HK-2 (cell line): ENCODE data around the gene PDZD7.

ENCODE experiments used
- DNase-seq: peaks from one replicate; pipeline ENCODE4 v3.0.0-alpha.2; 2018; ENCODE audit not compliant: unreplicated experiment

Gene PDZD7

DNA sequence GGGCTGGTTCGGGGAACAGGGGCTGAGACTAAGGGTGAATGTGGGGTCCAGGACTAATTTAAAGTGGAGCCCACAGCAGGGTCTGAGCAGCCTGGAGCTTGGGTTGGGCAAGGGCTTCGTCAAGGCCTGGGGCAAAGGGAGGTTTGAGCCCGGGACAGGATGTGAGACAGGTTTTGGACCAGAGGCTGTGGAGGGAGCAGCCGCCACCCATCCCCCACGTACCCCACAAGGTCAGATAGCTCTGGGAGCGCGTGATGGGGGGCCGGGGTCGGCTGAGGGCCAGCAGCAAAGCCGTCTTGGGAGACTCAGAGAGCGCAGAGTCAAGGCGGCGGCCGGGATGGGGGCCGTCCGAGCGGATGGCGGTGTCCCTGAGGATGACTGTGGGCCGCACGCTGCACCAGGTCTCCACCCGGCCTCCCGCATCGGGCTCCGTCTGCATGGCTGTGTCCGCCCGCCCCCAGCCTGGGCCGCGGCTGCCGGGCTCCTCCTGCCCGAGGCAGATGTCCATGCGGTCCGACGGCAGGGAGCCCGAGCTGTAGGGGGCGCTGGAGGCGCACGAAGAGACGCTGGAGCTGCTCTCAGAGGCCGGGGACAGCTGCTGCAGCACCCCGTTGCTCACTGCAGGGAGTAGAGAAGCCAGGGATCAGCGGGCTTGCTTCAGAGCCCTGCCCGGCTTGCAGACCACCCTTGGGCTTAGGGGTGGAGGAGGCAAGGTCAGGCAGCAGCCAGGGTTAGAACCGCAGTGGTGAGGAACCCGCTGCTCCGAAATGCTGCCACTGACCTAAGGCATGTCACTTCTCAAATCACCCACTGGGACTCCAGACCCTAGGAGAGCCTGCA, 12.1 kb downstream of the PDZD7 start:
- DNase-seq, result peak; percentile 79

- no peak for DNase-seq
These were observed 12.8 kb downstream of the PDZD7 start for GRCh38 chr10:101018118-101018599.

DNA sequence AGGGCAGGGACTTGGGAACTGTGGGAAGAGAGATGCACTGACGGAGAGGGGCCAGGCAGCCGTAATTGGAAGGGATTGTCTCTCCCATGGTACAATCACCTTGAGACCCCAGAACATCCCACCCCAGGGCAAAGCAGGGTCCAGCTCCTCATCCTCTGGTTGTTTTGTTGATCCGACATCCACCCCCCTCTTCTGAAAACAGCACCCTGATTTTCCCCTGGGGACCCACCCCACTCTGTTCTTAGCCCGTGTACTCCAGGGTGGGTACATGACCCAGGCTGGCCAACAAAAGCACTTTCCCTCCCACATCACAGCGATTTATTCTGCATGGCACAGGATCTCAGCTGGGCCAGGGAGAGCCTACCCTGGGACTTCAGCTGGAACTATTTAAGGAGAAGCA, 14.1 kb downstream of the PDZD7 start:
- no peak for DNase-seq

- no peak for DNase-seq
These were observed 15.4 kb downstream of the PDZD7 start for GRCh38 chr10:101015582-101015973.

GRCh38 chr10:101014966-101015581, 15.9 kb downstream of the PDZD7 start:
- DNase-seq, result peak; percentile 81

DNA sequence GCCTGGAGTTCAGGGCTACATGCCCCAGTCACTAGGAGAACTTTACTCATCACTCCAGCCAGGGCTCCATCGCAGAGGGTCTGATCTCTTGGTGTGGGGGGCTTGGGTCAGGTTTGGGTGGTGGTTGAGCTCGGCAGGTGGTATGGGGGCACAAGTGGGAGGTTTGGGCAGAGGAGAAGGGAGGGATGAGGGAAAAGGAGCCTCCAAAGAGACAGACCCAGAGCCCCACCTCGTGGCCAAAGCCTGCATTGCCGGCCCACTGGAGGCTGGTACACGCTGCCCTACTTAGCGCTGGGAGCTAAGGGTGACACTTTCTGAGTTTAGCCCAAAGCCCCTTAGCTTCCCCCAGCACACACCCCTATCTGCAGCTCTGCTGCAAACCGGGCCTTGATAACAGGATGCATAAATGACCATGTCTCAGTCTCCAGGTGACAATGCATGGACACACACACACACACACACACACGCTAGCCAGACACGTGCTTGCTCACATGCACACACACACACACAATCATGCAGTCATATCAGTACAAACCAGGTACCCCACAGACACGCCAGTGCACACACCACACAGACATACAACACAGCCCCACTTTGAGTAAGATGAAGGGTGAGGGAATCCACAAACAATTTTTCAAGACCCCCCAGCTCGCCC, 16.6 kb downstream of the PDZD7 start:
- DNase-seq, result peak; percentile 84

GRCh38 chr10:101013365-101013825, 17.5 kb downstream of the PDZD7 start:
- DNase-seq, result no peak

DNA sequence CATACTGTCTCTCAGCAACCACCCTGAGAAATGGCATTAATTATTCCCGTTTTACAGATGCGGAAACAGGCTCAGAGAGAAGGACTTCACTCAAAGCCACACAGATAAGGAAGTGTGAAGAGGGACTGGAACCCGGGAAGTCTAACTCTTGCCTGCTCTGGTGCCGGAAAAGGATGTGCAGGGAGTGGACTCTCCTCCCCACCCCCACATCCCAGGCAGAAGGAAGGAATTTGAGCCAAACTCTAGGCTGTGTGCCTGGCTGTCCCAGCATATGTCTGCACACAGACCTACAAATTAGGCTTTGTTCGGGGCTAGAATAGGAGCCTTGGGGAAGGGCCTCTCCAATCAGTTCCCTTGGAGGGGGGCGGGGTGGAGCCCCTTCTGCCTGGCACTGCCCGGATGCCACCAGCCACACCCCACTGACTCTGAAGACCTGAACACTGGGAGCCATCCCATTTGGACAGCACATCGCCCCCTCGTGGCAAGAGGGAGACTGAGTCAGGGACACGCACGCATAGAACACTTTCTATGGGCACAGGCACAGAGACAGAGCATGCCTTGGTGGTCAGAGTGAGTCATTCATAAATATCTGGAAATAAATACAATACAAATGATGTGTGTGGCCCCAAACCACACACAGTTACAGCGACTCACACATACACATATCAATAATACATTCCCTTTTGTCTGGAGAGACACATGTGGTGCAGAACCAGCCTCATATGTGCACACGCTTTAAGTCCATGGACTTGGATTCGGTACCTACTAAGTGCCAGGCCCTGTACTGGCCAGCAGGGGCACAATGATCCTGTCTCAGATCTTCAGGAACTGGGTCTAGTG, 18.2 kb downstream of the PDZD7 start:
- peak; percentile 95 for DNase-seq

DNA sequence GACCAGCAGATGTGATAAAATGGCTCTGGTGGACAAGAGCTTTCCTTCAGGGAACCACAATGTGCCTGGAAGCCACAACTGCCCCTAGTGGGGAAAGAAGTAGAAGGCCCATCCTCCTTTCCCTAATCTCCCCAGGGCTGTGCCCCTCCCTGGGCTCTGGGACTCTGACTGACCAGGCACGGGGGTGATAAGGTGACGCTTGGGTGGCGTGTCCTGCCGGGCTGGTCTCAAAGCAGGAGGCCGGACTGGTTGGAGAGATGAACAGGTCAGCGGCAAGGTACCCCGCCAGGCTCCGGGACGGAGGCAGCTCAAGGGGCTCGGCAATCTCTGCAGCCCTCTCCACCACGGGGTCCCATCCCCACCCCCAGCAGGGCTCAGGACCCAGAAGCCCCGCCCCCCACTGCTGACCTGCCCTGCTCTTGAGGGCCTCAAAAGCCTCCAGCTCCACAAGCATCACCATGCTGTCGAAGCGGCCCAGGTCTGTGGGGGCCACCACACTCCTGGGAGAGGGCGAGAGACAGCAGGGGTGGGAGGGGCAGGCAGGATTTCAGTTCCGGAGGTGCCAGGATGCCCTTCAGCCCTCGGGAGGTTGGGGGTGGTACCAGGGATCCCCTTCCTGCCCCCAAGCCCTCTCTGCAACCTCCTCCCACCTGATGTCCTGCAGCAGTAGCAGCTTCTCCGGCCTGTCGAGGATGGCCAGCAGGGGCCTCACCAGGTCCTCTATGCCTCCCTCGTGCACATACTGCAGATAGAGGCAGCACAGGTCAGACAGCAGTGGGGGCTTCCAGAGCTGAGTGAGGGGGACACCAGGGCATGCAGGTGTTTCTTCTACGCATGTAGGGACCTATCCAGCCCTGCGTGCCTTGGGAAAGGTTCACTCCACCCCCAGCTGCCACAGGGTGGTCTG, 19.2 kb downstream of the PDZD7 start:
- no peak for DNase-seq

DNA sequence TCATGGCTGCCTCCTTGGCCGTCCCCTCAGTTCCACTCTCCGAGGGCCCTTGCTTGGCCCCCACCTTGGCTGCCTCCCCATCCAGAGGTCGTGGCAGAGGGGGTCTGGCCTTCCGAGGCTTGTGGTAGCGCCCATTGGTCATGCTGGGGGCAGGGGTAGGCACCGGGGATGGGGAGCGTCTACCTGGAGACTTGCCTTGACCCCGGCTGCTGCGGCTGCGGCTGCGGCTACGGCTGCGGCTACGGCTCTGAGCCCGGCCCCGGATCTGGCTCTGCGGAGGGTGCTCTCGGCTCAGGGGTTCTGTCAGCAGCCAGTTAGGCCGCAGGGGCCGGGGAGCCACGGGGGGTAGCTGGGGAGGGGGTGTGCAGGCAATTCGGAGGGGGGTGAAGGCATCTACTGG, 20.6 kb downstream of the PDZD7 start:
- no peak for DNase-seq

DNA sequence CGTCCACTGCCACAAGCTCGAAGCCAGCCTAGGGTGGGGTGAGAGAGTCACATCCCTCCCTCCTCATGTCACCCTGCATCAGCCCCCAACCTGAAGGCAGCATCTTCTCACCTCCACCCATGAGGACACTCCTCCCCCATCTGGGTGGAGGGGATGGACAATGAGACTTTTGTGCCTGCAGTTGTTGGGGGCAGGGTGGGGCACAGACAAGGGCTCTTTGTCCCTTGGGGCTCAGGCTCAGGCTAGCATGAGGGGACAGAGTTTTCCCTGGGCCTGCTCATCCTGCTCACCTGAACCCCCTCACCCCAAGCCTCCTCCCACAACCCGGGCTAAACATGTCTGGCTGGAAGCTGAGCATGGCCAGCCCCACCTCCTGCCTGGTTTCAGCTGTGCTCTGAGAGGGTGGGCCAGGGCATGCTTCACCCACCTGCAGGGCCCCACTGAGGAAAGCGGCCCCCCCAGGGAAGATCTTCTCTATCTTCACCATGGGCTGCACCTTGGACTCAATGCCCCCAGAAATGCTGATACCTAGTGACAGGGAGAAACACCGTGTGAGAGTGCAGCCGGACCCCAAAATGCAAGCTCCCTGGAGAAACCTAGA, 22.0 kb downstream of the PDZD7 start:
- DNase-seq, result no peak

DNA sequence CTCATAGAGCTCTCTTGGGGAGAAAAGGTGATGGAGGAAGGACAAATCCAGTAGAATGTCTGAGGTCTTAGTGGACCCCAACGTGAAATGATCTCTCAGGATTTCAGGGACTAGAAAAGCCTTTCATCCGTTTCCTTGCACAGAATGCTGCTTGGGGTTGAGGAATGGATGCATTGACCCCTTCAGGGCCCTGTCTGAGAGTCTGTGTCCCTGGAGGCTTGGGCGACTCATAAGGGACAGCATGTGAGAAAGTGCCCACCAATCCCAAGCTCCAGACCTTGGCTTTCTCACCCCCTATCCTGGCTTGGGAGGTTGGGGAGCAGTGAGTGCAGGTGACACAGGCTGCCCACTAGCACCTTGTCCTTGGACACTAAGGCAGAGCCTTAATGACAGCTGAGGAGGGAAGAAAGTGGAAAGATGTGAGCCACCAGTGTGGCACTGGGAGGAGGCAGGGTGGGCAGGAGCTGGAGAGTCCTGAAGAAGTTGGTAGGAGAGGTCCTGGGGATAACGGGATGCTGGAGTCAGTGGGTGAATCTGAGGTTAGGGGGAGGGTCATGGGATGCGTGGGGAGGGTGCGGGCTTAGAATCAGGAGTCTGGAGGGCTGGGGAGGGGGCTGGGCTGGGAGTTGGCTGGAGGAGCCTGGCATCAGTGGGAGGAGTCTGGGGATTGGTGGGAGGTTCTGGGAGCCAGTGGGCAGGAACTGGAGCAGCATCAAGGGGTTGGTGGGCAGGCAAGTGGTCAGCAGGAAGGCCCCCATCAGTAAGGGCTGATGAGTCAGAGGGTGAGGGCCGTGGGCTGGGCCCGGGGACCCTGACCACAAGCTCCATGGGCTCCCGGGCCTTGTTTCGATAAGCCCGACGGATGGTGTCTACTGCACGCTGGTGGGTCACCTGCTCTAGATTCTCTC, 22.8 kb downstream of the PDZD7 start:
- no peak for DNase-seq

DNA sequence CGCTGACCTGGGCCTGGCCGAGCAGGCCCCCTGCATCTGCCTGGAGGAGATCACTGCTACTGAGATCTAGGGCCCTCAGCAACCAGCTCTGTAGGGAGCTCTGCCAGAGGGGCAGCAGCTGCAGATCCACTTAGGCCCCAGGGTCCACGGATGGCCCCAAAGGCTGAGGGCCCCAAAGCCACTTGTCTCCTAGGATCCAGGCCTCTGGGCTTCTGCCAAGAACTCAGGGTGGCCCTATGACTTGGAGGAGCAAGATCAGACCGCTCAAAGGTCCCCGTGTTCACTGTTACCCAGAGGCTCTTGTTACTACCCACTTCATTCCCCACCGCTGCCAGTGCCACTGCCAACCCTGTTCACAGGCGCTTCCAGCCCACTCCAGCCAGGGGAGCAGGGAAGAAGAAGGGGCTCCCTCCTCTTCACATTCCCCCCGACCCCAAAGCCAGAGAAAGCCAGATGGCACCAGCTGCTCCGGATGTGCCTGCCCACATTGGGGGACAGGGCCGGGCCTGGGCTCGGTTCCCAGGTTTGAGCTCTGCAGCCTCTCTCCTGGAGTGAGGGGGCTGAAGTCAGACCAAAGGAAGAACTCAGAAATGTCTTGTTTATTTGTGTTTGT, 23.7 kb downstream of the PDZD7 start:
- no peak for DNase-seq

DNA sequence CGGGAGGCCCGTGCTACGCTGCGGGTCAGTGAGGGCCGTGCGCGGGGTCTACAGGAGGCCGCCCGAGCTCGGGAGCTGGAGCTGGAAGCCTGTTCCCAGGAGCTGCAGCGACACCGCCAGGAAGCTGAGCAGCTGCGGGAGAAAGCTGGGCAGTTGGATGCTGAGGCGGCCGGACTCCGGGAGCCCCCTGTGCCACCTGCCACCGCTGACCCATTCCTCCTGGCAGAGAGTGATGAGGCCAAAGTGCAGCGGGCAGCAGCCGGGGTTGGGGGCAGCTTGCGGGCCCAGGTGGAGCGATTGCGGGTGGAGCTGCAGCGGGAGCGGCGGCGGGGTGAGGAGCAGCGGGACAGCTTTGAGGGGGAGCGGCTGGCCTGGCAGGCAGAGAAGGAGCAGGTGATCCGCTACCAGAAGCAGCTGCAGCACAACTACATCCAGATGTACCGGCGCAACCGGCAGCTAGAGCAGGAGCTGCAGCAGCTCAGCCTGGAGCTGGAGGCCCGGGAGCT, 24.3 kb downstream of the PDZD7 start:
- no peak for DNase-seq

DNA sequence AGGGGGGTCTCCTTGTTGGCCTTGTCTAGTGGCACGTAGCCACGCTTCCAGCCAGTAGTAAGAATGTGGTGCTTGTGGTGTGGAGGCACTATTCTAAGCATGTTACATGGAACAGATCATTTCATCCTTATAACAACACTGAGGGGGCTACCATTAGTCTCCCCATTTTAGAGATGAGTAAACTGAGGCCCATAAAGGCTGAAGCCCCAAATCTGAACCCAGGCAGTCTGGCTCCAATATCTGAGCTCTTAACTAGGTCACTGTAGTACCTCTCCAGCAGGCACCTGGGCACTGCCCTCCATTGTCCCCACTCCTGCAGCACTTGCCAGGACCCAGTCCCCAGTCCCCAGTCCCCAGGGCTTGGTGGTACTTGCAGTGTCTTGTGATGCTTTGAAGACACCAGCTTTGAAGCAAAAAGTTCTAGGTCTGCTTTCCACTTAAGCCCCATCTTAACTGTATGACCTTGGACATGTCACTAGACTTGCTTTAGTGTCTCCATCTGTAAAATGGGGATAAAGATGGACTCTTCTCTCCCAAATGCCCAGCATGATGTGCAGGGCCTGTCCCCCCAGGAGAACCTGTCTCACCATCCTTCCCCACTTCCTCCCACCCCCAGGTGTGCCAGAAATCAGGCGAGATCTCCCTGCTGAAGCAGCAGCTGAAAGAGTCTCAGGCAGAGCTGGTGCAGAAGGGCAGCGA, 24.9 kb downstream of the PDZD7 start:
- DNase-seq, result no peak

- no peak for DNase-seq
These were observed 25.6 kb downstream of the PDZD7 start for GRCh38 chr10:101005361-101005760.

GRCh38 chr10:101003639-101004206, 27.2 kb downstream of the PDZD7 start:
- no peak for DNase-seq

DNA sequence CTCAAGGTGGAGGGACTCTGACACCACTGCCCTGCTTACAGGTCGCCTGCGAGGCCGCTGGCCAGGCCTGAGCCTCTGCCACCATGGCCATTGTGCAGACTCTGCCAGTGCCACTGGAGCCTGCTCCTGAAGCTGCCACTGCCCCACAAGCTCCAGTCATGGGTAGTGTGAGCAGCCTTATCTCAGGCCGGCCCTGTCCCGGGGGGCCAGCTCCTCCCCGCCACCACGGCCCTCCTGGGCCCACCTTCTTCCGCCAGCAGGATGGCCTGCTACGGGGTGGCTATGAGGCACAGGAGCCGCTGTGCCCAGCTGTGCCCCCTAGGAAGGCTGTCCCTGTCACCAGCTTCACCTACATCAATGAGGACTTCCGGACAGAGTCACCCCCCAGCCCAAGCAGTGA, 28.5 kb downstream of the PDZD7 start:
- no peak for DNase-seq
